OCI-LY3 (cell line): ENCODE data around the gene F2.

Experiments used
- CTCF ChIP-seq: fragments of 200-600, 300-600 bp; sonication (generic); IDR thresholded peaks from 2 replicates; pipeline ENCODE4 v1.5.1; 2014; ENCODE audit warnings: antibody characterized with exemption, low read length, low read depth
- EZH2phosphoT487 ChIP-seq: fragments of 200-600 bp; shearing (Covaris generic); IDR thresholded peaks from 2 replicates; pipeline ENCODE4 v1.6.1; 2018; ENCODE audit warnings: antibody characterized with exemption, mixed run types, low read depth

GRCh38 chr11:46680815-46681214 is 38.2 kb upstream of the F2 start:
- TF ChIP-seq CTCF (no peak), EZH2phosphoT487 (no peak)
